Mucosa of descending colon (tissue), 3 donors: ENCODE data around the gene ESR1. TPM values are rescaled to one million over a fixed set of nuclear protein-coding genes. Genes with fewer than 3 reads are reported as not detected.

Source experiments
- ATAC-seq: fragments of 200-7000 bp; cut with Tn5 transposase; one replicate; pipeline ENCODE4 v1.9.1; 2020; ENCODE audit warnings: mild to moderate bottlenecking, moderate library complexity
- DNase-seq, 3 donors: peaks; one replicate each; pipeline ENCODE4 v3.0.0-alpha.2; 2020
- H3K36me3 ChIP-seq: fragments of 200-600 bp; one replicate; pipeline ENCODE4 v1.8.0; 2021; ENCODE audit warnings: low read depth, mild to moderate bottlenecking
- H3K4me1 ChIP-seq: fragments of 200-600 bp; one replicate; pipeline ENCODE4 v1.8.0; 2021; ENCODE audit warnings: low read depth, mild to moderate bottlenecking
- H3K4me3 ChIP-seq: fragments of 200-600 bp; one replicate; pipeline ENCODE4 v1.8.0; 2021; ENCODE audit warnings: mild to moderate bottlenecking
- H3K9me3 ChIP-seq: fragments of 200-600 bp; one replicate; pipeline ENCODE4 v1.8.0; 2021; ENCODE audit warnings: mild to moderate bottlenecking
- CTCF ChIP-seq: fragments of 200-600 bp; IDR thresholded peaks from one replicate; pipeline ENCODE4 v1.8.0; 2022; ENCODE audit warnings: antibody characterized with exemption, mild to moderate bottlenecking
- intact Hi-C, 2 donors: fragments of 100-400 bp; cut with DNase I in 1 of 2; cut with micrococcal nuclease in 1 of 2; formaldehyde crosslinking; loops; one replicate each; pipeline versions ENCODE4 v1.11.0 to v1.11.1; 2022; cut with DNase I, micrococcal nuclease
- total RNA-seq, 3 donors: library from RNA; stranded (reverse); fragmentation: NEBNext Ultra II Directional in 2 of 3; extraction: Animal tissue kit (Norgen Biotek cat#: 25700) in 2 of 3; gene quantifications; one replicate each; pipeline versions ENCODE4 v1.2.1 to v1.2.4, GENCODE V29; 2021 to 2023
- donor health status: DM: no; HTN: no; CAD: no; lungs with moderate emphysema.
- donor health status: DM: no; HTN: no; CAD: no.
- donor health status: DM: no; HTN: yes; CAD: no.

The ESR1 gene
- total RNA-seq, 3 donors from 2014 or later, result 0.55 to 1.6 (median 0.82) TPM

DNA sequence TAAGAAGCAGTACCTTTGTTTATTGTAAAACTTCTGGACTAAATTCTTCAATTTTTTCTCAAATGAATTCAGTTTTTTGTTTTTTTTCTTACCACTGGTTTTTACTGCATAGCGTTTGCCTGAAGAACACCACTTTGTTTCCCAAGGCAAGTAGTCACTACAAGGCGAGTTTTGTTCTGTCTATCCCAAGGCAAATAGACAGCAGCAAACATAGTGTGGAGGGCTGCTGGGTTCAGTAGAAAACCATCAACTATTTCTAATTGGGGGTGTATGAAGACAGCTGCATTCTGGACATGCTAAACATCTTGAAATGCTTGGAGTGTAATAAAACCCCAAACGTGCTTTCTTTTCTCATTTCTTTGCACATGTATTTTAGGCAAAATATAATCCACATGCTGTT is 197.4 kb downstream of the ESR1 start:
- no peak overlapping the region for H3K4me3 ChIP-seq
- no peaks in the 10 kb centered on the region for H3K9me3 ChIP-seq
- no peak for DNase-seq
- intact Hi-C loops, result no loop called here
- no peaks in the 10 kb centered on the region for H3K36me3 ChIP-seq
- no peak for ATAC-seq
- H3K4me1 ChIP-seq, result no peaks in the 10 kb centered on the region
- TF ChIP-seq CTCF, result no peak

DNA sequence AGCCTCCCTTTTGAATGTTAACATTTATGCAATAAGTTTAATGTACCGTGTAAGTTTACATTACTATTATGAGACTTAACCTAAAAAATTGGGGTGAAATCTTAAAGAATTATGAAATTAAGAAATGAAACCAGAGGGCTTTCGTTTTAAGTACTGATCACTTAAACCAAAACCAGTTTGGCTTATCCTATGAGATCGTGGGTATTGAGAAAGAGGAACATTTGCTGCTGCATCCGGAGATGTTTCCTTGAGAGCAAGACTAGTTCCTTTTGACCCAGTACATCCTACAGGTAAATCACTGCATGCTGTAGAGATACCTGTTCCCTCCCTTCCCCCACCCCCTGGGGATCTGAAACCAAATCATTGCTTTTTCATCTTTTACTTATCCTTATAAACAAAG is 201.3 kb downstream of the ESR1 start:
- intact Hi-C loops, result no loop called here
- H3K9me3 ChIP-seq, result no peaks in the 10 kb centered on the region
- peak in 1 of 3 donors; percentile 1 for DNase-seq
- no peak for TF ChIP-seq CTCF
- ATAC-seq, result no peak
- no peak overlapping the region for H3K4me3 ChIP-seq
- H3K4me1 ChIP-seq, result no peaks in the 10 kb centered on the region
- H3K36me3 ChIP-seq, result no peaks in the 10 kb centered on the region

- intact Hi-C loops, result no loop called here
- H3K36me3 ChIP-seq, result no peaks in the 10 kb centered on the region
- H3K4me1 ChIP-seq, result no peaks in the 10 kb centered on the region
- no peak for DNase-seq
- no peak for TF ChIP-seq CTCF
- H3K9me3 ChIP-seq, result no peaks in the 10 kb centered on the region
- no peak overlapping the region for H3K4me3 ChIP-seq
- no peak for ATAC-seq
These were observed 204.7 kb downstream of the ESR1 start for GRCh38 chr6:152012227-152012626.

GRCh38 chr6:152018876-152019275 is 211.4 kb downstream of the ESR1 start:
- Histone ChIP-seq H3K36me3 (no peaks in the 10 kb centered on the region), H3K4me1 (no peaks in the 10 kb centered on the region), H3K9me3 (no peaks in the 10 kb centered on the region), H3K4me3 (no peak overlapping the region)
- intact Hi-C loops, result no loop called here
- ATAC-seq, result no peak
- DNase-seq, result no peak
- no peak for TF ChIP-seq CTCF

- ATAC-seq (no peak), DNase-seq (no peak)
- TF ChIP-seq CTCF, result no peak
- H3K4me3 ChIP-seq, result no peak overlapping the region
- no peaks in the 10 kb centered on the region for H3K36me3 ChIP-seq
- intact Hi-C loops, result no loop called here
- H3K9me3 ChIP-seq, result no peaks in the 10 kb centered on the region
- no peaks in the 10 kb centered on the region for H3K4me1 ChIP-seq
These were observed 214.8 kb downstream of the ESR1 start for GRCh38 chr6:152022303-152022702.

DNA sequence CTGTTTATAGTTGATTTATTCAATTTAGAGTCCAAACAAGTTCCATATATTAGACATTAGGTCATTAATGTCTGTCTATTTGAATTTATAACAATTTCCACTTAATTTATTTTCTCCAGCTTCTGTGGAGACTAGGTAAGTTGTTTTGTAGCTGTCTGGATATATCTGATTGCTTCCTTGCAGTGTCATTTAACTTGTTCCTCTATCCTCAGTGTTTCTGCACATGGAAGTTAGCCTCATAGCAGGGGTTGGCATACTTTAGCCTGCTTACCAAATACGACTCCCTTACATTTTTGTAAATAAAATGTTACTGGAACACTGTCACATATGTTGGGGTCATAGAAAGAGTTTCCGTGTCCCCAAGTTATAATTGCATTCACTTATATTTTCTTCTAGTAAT is 216.1 kb downstream of the ESR1 start:
- H3K4me1 ChIP-seq, result no peaks in the 10 kb centered on the region
- DNase-seq (no peak), ATAC-seq (no peak)
- H3K4me3 ChIP-seq, result no peak overlapping the region
- intact Hi-C loops, result no loop called here
- H3K9me3 ChIP-seq, result peaks cover 7% of the 10 kb centered on the region
- no peaks in the 10 kb centered on the region for H3K36me3 ChIP-seq
- no peak for TF ChIP-seq CTCF
